GM21825 (cell line): ENCODE data around the gene CRAT.

Source experiments
- ATAC-seq: cut with Tn5 transposase; IDR thresholded peaks from one replicate; pipeline ENCODE4 v1.9.1; 2021; ENCODE audit warnings: mild to moderate bottlenecking, moderate library complexity; ENCODE audit not compliant: unreplicated experiment

The CRAT gene

DNA sequence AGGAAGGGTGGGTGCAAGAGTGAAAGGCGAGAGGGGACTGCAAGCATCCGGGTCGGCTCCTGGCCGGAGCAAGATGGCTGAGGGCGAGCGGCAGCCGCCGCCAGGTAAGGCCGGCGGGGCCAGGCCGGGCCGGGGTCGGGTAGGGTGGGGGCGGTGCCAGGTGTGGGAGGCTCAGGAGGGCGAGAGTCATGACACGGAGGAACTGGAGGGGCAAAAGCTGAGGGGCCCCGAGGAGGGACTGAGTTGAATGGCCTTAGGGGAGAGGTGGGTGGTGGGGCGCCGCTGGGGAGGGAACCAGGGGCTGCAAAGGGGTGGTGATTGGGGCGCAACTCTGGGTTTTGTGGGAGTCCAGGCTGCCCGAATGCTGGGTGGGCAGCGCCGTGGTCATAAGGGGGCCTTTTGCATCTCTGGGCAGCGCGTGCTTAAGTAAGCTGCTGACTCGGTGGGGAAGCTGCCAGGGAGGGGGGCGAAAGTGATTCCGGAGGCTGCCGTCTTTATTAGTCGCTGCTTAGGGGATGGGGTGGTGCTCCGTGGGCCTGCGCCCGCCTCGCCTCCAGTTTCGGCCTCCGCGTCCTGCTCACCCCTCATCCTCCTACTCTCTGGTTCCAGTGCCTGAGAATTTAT, 1.0 kb upstream of the CRAT start:
- ATAC-seq: peak; percentile 3

- no peak for ATAC-seq
Observed at GRCh38 chr9:129109952-129110739, 447 bp downstream of the CRAT start.

DNA sequence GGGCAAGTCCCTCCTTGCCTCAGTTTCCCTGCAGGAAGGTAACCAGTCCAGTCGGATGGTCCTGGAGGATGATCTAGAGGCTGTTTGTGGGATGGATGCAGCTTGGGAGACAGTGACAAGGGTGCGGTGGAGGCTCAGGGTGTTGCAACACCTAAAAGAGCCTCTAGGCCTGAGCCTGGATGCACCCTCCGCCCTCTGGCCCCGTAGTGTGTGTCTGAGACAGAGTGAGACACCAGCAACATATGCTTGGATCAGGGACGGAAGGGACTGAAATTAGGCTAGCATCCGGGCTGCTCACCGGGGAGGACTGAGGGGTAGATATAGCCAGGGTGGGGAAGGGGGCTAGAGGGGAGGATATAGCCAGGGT, 1.1 kb downstream of the CRAT start:
- no peak for ATAC-seq

- ATAC-seq: no peak
Observed at GRCh38 chr9:129108805-129109536, 1.6 kb downstream of the CRAT start.

DNA sequence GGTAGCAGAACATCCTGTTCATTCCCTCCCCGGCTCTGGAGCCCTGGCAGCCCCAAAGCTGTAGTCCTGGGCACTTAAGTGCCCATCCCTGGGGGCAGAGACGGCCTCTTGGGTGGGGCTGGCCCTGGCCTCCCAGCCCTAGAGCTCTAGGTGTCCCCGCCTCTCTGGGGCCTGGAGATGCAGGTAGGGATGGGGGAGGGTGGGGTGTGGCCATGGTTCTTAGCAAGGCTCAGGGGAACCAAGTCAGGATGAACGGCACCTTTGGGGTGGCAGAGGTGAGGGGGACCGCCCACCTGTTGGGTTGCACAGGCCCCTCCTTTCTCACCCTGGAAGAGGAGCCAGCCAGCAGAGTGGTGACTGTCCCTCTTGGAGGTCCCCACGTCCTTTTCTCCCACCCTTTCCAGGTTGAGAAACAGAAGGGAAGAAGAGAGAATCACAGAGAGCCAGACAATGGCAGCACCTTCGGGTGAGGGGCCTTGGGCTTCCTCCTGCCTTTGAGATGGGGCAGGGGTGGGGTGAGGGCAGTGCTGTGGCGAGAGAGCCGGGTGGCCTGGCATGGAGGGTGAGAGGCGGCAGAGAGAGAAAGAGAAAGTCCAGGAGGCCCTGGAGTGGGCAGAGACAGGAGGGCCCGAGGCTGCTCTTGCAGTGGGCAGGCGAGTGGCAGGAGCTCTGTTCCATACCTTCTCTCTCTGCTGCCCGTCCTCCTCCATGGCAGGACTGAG, 2.3 kb downstream of the CRAT start:
- ATAC-seq: no peak

DNA sequence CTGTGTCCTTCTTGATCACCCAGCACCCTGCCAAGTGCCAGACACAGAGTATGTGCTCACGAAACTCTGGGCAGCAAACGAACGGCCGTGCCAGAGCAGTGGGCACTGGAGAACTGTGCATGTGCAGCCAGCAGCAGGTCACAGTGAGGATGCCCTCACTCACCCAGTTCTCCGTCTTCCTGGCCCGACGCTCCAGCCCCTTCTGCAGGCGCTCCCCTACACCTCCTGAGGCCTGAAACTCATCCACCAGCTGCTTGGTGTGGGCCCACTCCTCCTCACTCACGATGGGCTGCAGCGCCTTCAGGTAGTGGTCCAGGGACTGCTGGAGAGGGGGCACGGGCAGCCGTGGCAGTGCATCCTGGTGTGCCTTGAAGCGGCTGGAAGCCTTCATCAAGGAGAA, 2.9 kb downstream of the CRAT start:
- no peak for ATAC-seq

GRCh38 chr9:129105857-129106694, 4.5 kb downstream of the CRAT start:
- no peak for ATAC-seq

GRCh38 chr9:129104051-129104450, 6.5 kb downstream of the CRAT start:
- no peak for ATAC-seq

- ATAC-seq: no peak
Observed at GRCh38 chr9:129103595-129103965, 7.0 kb downstream of the CRAT start.

DNA sequence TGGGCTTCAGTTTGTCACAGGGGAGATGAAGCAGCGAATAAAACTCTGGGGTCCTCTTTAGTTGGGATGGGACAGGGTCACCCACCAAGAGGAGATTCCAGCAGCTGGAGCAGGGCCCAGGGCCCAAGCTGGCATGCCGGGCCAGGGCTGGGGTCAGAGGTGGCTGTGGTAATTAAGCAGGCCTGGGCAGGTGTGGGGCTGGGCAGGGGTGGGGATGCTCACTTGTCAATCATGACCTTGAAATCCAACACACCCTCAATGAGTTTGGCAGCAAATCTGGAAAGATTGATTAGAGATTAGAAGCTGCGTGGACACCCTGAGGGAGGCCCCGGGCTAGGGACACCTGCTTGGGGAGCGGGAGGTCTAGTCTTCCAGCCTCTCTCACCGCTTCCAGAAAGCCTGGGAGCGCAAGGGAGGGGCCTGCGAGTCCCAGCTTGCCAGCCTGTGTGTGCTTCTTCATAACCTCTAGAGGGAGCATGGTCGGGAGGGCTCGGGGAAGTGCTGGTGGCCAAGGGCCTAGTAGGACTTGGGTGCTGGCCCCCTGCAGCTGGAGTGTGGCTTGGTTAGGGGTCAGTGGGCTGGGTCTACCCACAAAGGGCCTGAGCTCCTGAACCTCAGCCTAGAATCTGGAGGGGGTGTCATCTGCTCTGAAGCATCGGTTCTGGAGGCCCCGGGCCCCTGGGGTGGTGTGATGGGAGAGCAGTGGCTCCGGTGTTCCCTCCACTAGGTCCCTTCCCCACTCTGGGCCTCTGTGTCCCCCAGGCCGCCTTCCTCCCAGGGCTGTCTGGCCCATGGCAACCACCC, 7.6 kb downstream of the CRAT start:
- no peak for ATAC-seq

DNA sequence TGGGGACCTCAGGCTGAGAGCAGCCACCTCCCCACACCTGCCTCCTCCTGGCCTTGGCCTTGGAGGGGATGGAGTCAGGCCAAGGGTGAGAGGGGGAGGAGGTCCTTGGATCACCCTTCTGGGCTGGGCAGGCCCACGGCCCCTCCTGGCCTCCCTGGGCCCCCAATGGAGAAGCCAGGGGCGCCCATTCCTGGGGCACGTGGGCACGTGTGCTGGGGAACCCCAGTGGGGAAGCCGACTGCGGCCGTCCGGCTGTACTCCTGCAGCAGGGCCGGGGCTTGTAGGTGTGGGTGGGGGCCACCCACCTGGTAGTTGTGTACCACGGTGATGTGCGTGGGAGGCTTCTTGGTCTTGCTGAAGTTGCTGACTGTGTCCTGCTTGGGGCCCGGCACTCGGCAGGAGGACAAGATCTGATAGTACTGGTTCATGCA, 8.5 kb downstream of the CRAT start:
- no peak for ATAC-seq

- ATAC-seq: no peak
Observed at GRCh38 chr9:129101279-129101678, 9.3 kb downstream of the CRAT start.

DNA sequence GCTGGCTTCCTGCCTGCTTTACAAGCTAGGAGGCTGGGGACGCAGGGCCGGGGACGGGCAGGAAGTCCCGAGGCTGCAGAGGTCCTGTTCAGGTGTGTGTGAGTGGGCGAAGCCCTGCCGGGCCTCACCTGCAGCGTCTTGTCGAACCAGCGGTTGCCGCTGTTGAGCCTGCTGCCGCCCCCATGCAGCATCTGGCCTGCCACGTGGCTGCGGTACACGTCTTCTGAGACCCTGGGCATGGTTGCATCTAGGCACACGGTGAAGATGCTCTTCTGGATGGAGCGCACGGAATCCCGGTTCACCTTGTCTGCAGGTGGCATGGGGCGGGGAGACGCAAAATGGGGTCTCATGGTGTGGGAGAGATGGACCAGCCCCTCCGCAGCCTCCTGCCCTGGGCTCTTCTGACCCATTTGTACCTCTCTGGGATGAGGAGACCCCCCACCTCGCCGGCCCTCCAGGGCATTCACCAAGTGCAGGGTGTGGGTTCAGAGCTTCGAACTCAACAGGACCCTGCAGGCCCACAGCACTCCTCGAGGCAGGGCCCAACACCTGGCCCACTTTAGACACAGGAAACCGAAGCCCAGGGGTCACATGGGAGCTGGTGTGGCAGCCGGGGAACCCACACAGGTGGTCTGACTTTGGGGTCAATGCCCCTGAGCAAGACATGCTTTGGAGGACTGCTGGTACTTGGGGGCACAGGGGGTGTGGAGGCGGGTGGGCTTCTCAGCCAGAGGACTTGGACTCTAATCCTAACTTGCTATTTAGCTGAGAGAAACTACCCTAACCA, 10.0 kb downstream of the CRAT start:
- no peak for ATAC-seq

- ATAC-seq: no peak
Observed at GRCh38 chr9:129098328-129098727, 12.3 kb downstream of the CRAT start.

DNA sequence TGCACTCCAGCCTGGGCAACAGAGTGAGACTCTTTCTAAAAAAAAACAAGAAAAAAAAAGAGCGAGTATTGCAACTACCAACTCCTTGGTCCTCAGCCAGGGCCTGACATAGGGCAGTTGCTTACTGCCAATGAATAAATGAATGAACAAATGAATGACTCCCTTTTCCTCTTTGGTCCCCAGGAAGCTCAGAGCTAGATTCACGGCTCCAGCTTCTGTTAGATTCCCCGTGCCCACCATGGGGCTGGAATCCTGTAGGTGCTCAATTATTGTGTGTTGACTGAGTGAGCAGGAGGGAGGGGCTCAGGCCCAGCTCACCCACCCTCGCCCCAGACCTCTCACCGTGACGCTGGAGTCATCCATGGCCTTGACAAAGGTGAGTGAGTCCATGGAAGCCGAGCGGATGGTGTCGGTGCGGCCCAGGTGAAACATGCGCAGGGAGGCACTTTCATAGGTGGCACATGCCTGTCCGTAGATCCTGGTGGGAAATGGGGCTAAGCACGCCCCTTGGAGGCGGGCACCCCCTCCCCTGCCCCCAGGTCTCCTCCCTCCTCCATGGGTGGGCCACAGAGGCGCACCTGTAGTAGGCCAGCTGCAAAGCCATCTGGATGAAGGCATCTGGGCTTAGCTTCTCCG, 12.8 kb downstream of the CRAT start:
- ATAC-seq: no peak

DNA sequence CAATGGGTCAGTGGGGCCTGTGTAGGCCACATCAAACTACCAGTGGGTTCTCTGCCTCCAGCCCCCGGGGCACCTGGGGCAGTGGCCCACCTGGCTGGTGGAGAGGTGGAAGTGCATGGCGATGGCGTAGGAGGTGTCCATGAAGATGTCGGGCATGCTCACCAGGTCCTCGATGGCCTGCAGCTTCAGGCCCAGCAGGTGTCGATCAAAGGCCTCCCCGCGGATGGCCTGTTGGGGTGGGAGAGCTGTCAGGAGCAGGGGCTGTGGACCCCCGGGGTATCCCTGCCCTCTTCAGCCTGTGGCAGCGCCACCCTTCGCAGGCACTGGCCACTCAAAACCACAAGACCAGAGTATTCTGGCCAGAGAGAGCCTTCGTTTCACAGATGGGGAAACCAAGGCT, 14.7 kb downstream of the CRAT start:
- ATAC-seq: no peak

DNA sequence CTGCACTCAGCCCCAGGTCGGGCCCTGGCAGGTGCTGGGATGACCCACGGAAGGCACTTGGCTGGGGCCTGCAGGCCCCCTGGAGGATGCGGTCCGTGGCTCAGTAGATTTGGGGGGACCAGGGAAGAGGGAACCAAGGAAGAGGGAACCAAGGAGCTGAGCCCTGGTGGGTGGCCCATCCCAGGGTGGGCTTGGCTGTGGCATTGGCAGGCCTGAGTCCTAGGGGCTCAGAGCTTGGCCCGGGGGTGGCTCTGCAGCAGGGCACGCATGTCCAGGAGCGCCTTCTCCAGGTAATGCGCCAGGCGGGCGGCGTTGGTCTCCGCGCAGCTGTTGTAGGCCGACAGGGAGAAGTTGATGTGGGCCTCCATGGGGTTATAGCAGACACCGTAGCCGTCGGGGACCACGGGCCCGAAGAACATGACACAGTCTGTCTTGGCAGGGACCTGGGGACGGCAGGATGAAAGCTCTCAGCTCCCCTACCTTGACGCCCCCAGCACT, 15.4 kb downstream of the CRAT start:
- no peak for ATAC-seq
